OCI-LY3 (cell line): ENCODE results near the gene ARHGAP24.
"Not testable (repeated sequence)": the region's sequence is repeated elsewhere in the genome, so short reads cannot be mapped to it uniquely, and the experiment has no call there.

Experiments used
- H2AFZ ChIP-seq: fragments of 200-600, 300-600 bp; shearing (Covaris generic); 2 replicates; pipeline ENCODE4 v1.6.0; 2014; ENCODE audit warnings: antibody characterized with exemption, low read depth, low read length
- H3K27ac ChIP-seq: fragments of 200-600, 300-600 bp; sonication (generic); 2 replicates; pipeline ENCODE4 v1.5.1; 2014; ENCODE audit warnings: mild to moderate bottlenecking, low read length, moderate library complexity, mixed read lengths
- H3K27me3 ChIP-seq: fragments of 200-600, 300-600 bp; sonication (generic); 2 replicates; pipeline ENCODE4 v1.6.1; 2014; ENCODE audit warnings: low read depth, low read length, mixed read lengths
- H3K36me3 ChIP-seq: fragments of 200-600, 300-600 bp; sonication (generic); replicated peaks from 2 replicates; pipeline ENCODE3; 2014; ENCODE audit warnings: low read depth, low read length, mixed read lengths
- H3K4me1 ChIP-seq: fragments of 300-600, 200-600 bp; sonication (generic); 2 replicates; pipeline ENCODE4 v1.6.1; 2014; ENCODE audit warnings: low read length, mixed read lengths
- H3K4me2 ChIP-seq: fragments of 200-600, 300-600 bp; sonication (generic); 2 replicates; pipeline ENCODE4 v1.6.1; 2014; ENCODE audit warnings: low read length, mixed read lengths
- H3K4me3 ChIP-seq: fragments of 300-600, 200-600 bp; sonication (generic); 2 replicates; pipeline ENCODE4 v1.5.1; 2014; ENCODE audit warnings: antibody characterized with exemption, mild to moderate bottlenecking, low read length, moderate library complexity
- H3K79me2 ChIP-seq: fragments of 300-600, 200-600 bp; shearing (Covaris generic); 2 replicates; pipeline ENCODE4 v1.6.1; 2014; ENCODE audit warnings: mild to moderate bottlenecking, low read length, mixed read lengths
- H3K9ac ChIP-seq: fragments of 300-600, 200-600 bp; shearing (Covaris generic); 2 replicates; pipeline ENCODE4 v1.6.0; 2014; ENCODE audit warnings: mild to moderate bottlenecking, low read length, moderate library complexity
- H3K9me3 ChIP-seq: fragments of 200-600, 300-600 bp; shearing (Covaris generic); 2 replicates; pipeline ENCODE4 v1.6.1; 2014; ENCODE audit warnings: low read length, mixed read lengths; ENCODE audit not compliant: insufficient read depth
- H4K20me1 ChIP-seq: fragments of 200-600, 300-600 bp; sonication (generic); 2 replicates; pipeline ENCODE4 v1.6.1; 2016; ENCODE audit warnings: low read length, mixed read lengths; ENCODE audit not compliant: insufficient read depth
- CTCF ChIP-seq: fragments of 200-600, 300-600 bp; sonication (generic); IDR thresholded peaks from 2 replicates; pipeline ENCODE4 v1.5.1; 2014; ENCODE audit warnings: antibody characterized with exemption, low read length, low read depth
- EZH2phosphoT487 ChIP-seq: fragments of 200-600 bp; shearing (Covaris generic); IDR thresholded peaks from 2 replicates; pipeline ENCODE4 v1.6.1; 2018; ENCODE audit warnings: antibody characterized with exemption, mixed run types, low read depth

Gene ARHGAP24

GRCh38 chr4:85901500-85901899, 426.6 kb downstream of the ARHGAP24 start:
- Histone ChIP-seq H3K27ac (no peak overlapping the region), H3K79me2 (0 out of 2 replicates have a peak, but pooled peaks cover 3% of the 10 kb centered on the region), H3K9me3 (no peaks in the 10 kb centered on the region), H4K20me1 (peaks cover 23% of the 10 kb centered on the region), H3K4me1 (no peaks in the 10 kb centered on the region), H3K9ac (no peak overlapping the region), H3K27me3 (no peaks in the 10 kb centered on the region), H3K4me2 (no peak overlapping the region), H3K4me3 (no peak overlapping the region), H3K36me3 (no peaks in the 10 kb centered on the region), H2AFZ (no peak overlapping the region)
- TF ChIP-seq EZH2phosphoT487 = no peak
- no peak for TF ChIP-seq CTCF

GRCh38 chr4:85902647-85903046, 427.7 kb downstream of the ARHGAP24 start:
- not testable (repeated sequence) for H3K27ac ChIP-seq, H3K4me2 ChIP-seq, H3K79me2 ChIP-seq, H3K4me3 ChIP-seq, H3K9me3 ChIP-seq, H3K9ac ChIP-seq, H3K27me3 ChIP-seq, H3K36me3 ChIP-seq, H3K4me1 ChIP-seq, H2AFZ ChIP-seq
- peaks cover 24% of the 10 kb centered on the region for H4K20me1 ChIP-seq

- Histone ChIP-seq H3K4me1 (no peaks in the 10 kb centered on the region), H4K20me1 (peaks cover 25% of the 10 kb centered on the region), H3K27ac (no peak overlapping the region), H3K9ac (no peak overlapping the region), H2AFZ (no peak overlapping the region), H3K27me3 (no peaks in the 10 kb centered on the region), H3K4me3 (no peak overlapping the region), H3K4me2 (no peak overlapping the region), H3K79me2 (0 out of 2 replicates have a peak, but pooled peaks cover 3% of the 10 kb centered on the region), H3K9me3 (no peaks in the 10 kb centered on the region), H3K36me3 (no peaks in the 10 kb centered on the region)
- no peak for TF ChIP-seq CTCF
- no peak for TF ChIP-seq EZH2phosphoT487
These were observed 430.8 kb downstream of the ARHGAP24 start for GRCh38 chr4:85905761-85906160.

- no peak overlapping the region for H3K27ac ChIP-seq
- H3K9ac ChIP-seq = no peak overlapping the region
- H3K4me3 ChIP-seq = no peak overlapping the region
- H3K4me2 ChIP-seq = no peak overlapping the region
- H4K20me1 ChIP-seq = peaks cover 25% of the 10 kb centered on the region
- no peaks in the 10 kb centered on the region for H3K27me3 ChIP-seq
- H3K4me1 ChIP-seq = no peaks in the 10 kb centered on the region
- no peaks in the 10 kb centered on the region for H3K9me3 ChIP-seq
- 0 out of 2 replicates have a peak, but pooled peaks cover 3% of the 10 kb centered on the region for H3K79me2 ChIP-seq
- no peaks in the 10 kb centered on the region for H3K36me3 ChIP-seq
- TF ChIP-seq CTCF (no peak), EZH2phosphoT487 (no peak)
- H2AFZ ChIP-seq = no peak overlapping the region
These were observed 432.1 kb downstream of the ARHGAP24 start for GRCh38 chr4:85907001-85907400.

- Histone ChIP-seq H3K36me3 (no peaks in the 10 kb centered on the region), H3K9ac (no peak overlapping the region), H3K27ac (no peak overlapping the region), H3K79me2 (0 out of 2 replicates have a peak, but pooled peaks cover 3% of the 10 kb centered on the region), H4K20me1 (peaks cover 36% of the 10 kb centered on the region), H3K4me1 (no peaks in the 10 kb centered on the region), H2AFZ (no peak overlapping the region), H3K27me3 (no peaks in the 10 kb centered on the region), H3K4me2 (no peak overlapping the region), H3K9me3 (no peaks in the 10 kb centered on the region), H3K4me3 (no peak overlapping the region)
- no peak for TF ChIP-seq CTCF
- TF ChIP-seq EZH2phosphoT487 = no peak
These were observed 434.9 kb downstream of the ARHGAP24 start for GRCh38 chr4:85909851-85910250.
